OCI-LY3 (cell line): ENCODE results near the gene CNDP1.

Experiments
- CTCF ChIP-seq: fragments of 200-600, 300-600 bp; sonication (generic); IDR thresholded peaks from 2 replicates; pipeline ENCODE4 v1.5.1; 2014; ENCODE audit warnings: antibody characterized with exemption, low read length, low read depth
- EZH2phosphoT487 ChIP-seq: fragments of 200-600 bp; shearing (Covaris generic); IDR thresholded peaks from 2 replicates; pipeline ENCODE4 v1.6.1; 2018; ENCODE audit warnings: antibody characterized with exemption, mixed run types, low read depth

GRCh38 chr18:74521068-74521725 is 13.1 kb upstream of the CNDP1 start:
- TF ChIP-seq CTCF (no peak), EZH2phosphoT487 (no peak)
